ENCODE measurements around the gene ID3. TPM values are rescaled to one million over a fixed set of nuclear protein-coding genes. Genes with fewer than 3 reads are reported as not detected.
A peak's percentile ranks its signal among the peaks of the same experiment; 100 is the strongest.

The ID3 gene
- total RNA-seq, 1 donor from 2014 or later = 154 TPM

DNA sequence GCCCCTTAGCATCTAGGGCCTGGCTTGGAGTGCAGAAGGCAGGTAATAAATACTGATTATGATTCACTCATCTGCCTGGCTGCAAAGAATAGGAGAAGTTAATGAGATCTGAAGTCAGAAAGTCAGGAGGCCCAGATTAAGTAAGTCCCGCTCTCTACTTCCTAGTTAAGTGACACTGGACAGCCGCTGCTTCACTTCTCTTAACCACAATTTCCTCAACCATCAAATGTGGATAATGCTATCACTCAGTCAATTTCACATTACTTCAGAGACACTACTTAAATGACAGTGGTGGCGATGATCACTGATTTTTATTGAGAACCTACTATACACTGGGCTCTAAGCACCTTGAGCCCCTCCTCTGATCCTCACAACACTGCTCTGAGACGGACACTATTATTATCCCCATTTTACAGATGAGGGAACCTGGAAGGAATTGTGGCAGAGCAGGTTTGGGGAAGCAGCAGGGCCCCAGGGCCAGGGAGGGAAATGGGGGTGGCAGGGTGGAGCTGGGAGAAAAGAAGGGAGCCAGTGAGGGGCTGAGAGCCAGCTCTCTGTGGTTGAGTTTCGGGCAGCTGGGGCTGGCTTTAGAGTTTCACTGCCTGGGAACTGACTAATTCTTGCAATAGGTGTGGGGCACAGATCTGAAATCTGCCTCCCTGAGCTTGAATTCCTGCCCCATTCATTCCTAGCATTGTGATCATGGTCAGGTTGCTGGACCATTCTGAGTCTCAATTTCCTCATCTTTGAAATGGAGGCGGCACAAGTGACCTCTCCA lies 25.9 kb downstream of the ID3 start:
- H3K4me3 ChIP-seq (ENCODE audit: low read depth, low read length) = no peak overlapping the region
- TF ChIP-seq, protein P1, sequence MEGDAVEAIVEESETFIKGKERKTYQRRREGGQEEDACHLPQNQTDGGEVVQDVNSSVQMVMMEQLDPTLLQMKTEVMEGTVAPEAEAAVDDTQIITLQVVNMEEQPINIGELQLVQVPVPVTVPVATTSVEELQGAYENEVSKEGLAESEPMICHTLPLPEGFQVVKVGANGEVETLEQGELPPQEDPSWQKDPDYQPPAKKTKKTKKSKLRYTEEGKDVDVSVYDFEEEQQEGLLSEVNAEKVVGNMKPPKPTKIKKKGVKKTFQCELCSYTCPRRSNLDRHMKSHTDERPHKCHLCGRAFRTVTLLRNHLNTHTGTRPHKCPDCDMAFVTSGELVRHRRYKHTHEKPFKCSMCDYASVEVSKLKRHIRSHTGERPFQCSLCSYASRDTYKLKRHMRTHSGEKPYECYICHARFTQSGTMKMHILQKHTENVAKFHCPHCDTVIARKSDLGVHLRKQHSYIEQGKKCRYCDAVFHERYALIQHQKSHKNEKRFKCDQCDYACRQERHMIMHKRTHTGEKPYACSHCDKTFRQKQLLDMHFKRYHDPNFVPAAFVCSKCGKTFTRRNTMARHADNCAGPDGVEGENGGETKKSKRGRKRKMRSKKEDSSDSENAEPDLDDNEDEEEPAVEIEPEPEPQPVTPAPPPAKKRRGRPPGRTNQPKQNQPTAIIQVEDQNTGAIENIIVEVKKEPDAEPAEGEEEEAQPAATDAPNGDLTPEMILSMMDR (conservative IDR thresholded peaks at IDR 0.05; ENCODE audit: low read depth, low read length) = no peak
- no peak for DNase-seq (ENCODE audit: low read depth)

DNA sequence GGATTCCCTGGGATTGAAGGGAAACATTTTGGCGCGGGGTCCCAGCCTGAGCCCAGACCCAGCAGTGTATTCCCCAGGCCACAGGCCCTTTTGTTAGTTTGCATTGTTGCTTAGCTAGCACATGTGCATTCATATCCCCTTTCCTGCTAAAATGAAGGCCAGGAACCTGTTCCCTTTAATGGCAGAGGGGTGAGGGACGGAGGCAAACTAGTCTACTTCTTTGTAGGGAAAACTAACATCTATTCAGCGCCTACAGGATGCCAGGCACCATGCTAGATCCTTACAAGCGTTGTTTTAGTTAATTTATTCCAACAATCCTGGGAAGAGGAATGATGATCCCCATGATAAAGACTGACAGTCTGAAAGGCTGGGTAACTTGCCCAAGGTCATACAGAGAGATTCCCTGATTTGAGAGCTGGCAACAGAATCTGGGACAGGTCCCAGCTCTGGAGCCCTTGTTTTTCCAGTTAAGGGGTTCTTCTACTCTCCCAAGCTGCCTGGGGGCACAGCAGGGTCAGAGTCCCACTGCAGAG lies 27.7 kb downstream of the ID3 start:
- TF ChIP-seq, protein P1 (conservative IDR thresholded peaks at IDR 0.05; ENCODE audit: low read depth, low read length) = no peak
- peak overlapping the region; percentile 41 for H3K4me3 ChIP-seq (ENCODE audit: low read depth, low read length)
- DNase-seq (ENCODE audit: low read depth) = no peak

DNA sequence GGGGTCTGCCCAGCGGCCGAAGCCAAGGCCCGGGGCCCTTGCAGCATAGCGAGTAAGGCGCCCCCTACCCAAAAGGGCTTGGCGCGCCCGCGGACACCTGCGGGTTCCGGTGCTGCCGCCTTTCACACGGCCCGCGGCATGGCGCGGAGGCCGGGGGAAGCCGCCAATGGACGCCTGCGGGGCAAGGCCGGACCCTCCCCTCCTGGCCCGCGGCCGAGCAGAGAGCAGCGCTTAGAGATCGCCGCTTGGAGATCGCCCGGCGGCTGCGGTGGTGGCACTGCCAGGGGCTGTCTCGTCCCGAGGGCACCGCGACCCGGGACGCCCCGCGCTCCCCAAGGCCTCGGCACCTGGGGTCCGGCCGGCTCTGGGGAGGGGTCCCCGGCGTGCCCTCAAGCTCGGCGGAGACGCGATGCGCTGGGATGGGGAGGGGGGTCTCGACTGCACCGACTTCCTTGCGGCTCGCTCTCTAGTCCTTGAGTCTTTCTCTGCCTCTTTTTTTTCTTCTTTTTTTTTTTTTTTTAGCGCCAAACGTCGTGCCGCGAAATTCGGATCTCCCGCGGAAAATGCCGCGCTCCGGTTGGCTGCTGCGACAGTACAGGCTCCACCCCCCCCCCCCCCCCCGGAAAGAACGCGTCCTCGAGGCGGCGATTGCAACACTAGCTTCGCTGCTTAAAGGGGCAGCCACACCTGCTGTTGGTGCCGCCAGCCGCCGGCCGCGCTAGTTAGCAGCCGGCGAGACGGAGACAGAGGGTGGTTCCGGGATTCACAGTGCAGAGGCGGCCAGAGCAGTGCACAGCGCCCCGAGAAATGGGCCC lies 28.3 kb downstream of the ID3 start, which contains the start of gene E2F2:
Gene E2F2, minus strand, starts transcription at position 487 of the 815 bp plus-strand sequence. Its CDS starts 440 bp downstream, at position 47.
- peak within 1 kb of the TSS; percentile 68 for H3K4me3 ChIP-seq (ENCODE audit: low read depth, low read length)
- DNase-seq (ENCODE audit: low read depth) = no peak
- TF ChIP-seq, protein P1 (conservative IDR thresholded peaks at IDR 0.05; ENCODE audit: low read depth, low read length) = peak; percentile 7

DNA sequence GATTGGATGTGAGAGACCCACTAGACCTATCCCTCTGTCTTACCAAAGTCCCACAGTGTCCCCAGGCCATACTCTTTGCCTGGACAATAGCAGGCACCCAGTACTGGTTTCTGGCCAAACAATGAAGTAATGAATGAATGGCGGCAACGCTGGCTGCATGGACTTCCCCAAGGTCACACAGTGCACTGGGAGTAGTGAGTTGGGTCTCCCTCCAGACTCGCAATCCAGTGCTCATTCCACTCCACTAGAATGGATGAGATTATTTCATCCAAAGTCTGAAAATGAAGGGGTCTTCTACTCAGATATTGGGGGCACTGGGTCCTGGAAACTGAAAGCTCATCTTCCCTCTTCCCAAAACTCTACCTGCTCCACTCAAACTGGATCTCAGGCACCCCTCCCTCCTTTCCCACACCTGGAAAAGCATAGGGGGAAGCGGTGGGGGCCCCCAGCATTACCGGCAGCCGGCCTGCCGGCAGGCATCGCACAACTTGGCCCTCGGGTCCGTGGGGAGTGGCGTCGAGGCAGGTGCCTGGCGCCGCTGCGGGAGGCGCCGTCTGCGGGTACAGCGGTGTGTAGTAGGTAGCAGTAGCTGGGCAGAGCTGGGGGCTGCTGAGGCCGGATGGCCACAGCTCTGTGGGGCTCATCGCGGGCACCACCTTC lies 29.1 kb downstream of the ID3 start:
- TF ChIP-seq, protein P1 (conservative IDR thresholded peaks at IDR 0.05; ENCODE audit: low read depth, low read length) = no peak
- DNase-seq (ENCODE audit: low read depth) = no peak
- peak overlapping the region; percentile 68 for H3K4me3 ChIP-seq (ENCODE audit: low read depth, low read length)

DNA sequence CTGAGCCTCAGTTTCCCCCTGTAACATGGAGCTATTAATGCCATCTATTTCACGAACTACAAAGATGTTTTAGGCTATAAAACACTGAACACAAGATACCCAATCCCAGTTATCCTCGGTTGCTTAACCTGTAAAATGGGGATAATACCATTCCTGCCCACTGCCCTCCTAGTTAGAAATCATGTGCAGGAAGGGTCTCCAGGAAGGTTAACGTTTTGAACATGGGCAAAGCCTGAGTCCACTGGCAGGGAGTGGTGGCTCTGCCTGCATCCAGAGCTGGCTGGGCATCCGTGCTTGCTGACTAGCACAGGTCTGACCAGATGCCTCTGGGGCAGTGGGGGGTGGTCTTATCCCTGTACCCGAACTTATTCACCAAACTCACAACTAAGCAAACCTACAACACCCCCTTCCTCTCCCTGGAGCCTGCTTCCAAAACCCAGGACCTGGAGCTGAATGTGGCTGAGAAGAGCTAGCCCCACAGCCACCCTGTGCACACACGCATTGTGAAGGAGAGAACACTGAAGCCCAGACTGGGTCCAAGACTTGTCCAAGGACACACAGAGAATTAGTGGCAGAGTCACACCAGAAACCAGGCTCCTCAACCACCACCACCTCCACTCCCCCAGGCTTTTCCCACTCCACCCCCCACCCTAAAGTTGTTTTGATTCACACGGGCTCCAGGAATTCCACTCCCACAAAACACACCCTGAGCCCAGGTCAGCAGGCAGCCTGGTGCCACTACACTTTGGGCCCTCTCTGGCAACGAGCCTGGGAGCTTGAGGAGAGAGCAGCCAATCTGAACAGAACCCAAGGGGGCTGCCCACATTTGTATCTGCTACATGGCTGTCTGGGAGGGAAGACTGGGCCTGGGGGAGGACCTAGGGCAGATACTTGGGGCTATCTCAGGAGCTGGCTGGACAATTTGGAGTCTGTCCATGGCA lies 29.9 kb downstream of the ID3 start:
- TF ChIP-seq, protein P1 (conservative IDR thresholded peaks at IDR 0.05; ENCODE audit: low read depth, low read length) = no peak
- peak overlapping the region; percentile 68 for H3K4me3 ChIP-seq (ENCODE audit: low read depth, low read length)
- DNase-seq (ENCODE audit: low read depth) = no peak
